ENCODE measurements around the gene SNAP47. TPM values are rescaled to one million over a fixed set of nuclear protein-coding genes. Genes with fewer than 3 reads are reported as not detected.

The SNAP47 gene
- total RNA-seq, 1 experiment from 2014 or later, result 123 TPM

GRCh38 chr1:227728059-227728891 is 7.0 kb upstream of the SNAP47 start:
- peak; percentile 99 for DNase-seq
- H3K4me3 ChIP-seq (ENCODE audit: insufficient read depth, low read depth, low read length), result peak overlapping the region; percentile 68
- no peaks in the 10 kb centered on the region for H3K27me3 ChIP-seq (ENCODE audit: control insufficient read depth, insufficient read depth, low read length)
- peaks cover 9% of the 10 kb centered on the region for H3K36me3 ChIP-seq (replicated peaks; ENCODE audit: control insufficient read depth, insufficient read depth, low read length)

- H3K27me3 ChIP-seq (ENCODE audit: control insufficient read depth, insufficient read depth, low read length), result no peaks in the 10 kb centered on the region
- no peak for DNase-seq
- H3K4me3 ChIP-seq (ENCODE audit: insufficient read depth, low read depth, low read length), result peak overlapping the region; percentile 68
- peaks cover 9% of the 10 kb centered on the region for H3K36me3 ChIP-seq (replicated peaks; ENCODE audit: control insufficient read depth, insufficient read depth, low read length)
Measured at GRCh38 chr1:227728892-227729143, 6.4 kb upstream of the SNAP47 start.

DNA sequence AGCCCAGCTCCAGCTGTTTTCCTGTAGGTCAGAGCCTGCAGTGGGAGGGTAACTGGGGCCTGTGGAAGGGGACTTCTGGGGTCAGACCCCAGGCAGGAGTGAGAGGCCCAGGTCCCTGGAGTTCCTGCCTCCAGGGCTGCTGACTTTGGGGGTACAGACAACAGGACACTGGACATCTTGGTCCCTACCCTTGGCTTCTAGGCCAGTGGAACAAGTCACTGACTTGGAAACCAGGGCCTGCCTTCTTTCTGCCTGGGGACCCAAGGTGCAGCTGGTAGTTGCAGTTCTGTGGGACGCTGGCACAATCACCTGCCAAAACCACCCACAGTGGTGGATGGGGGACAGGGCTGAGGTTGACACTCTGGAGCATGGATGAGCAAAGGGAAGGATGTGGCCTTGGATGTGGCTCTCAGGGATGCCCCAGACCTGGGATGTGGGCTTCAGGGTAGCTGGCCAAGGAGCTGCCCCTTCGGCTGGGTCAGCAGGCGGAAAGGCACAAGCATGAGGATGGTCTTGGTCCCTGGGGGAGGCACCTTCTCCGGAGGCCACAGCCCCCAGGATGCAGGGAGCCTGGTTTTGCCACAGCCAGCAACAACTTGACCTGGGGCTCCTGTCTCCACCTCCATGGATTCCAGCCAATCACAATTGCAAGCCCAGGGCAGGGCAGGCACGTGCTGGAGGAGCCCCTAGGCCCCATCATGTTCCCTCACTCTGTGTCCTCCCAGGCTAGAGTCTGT is 5.9 kb upstream of the SNAP47 start:
- no peaks in the 10 kb centered on the region for H3K27me3 ChIP-seq (ENCODE audit: control insufficient read depth, insufficient read depth, low read length)
- peak overlapping the region; percentile 68 for H3K4me3 ChIP-seq (ENCODE audit: insufficient read depth, low read depth, low read length)
- H3K36me3 ChIP-seq (replicated peaks; ENCODE audit: control insufficient read depth, insufficient read depth, low read length), result peaks cover 9% of the 10 kb centered on the region
- peak; percentile 75 for DNase-seq

DNA sequence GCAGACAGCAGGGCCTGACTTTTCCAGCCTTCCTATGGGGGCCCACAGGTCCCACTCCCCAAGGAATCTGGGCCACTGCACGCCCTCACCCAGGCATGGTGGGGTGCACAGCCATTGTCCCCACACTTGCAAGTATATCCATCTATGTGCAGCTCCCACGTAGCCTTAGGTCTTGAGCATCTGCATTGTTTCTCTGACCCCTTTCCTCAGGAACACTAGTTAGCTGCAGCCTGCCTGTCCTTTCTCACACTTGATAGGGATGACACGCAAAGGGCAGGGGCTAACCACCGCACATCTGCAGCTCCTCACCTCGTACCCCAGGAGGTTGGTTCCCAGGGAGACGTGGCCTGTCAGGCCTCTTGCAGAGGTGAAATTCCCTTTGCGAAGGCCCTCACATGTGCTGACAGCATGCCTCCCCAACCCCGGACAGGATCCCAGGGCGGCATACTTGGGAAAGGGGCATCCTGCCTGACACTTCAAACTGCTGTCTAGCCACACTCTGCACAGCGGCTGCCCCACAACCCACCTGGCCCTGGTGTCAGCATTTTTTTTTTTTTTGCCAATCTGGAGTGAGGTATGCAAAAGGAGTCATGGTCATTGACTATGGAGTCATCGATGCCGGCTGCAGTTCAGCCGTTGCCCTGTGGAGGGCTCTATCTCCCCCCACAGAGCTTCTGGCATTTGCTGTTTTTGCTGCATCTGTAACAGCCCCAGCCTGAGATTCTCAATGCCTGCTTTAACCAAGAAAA is 5.2 kb upstream of the SNAP47 start:
- H3K36me3 ChIP-seq (replicated peaks; ENCODE audit: control insufficient read depth, insufficient read depth, low read length), result peaks cover 9% of the 10 kb centered on the region
- no peak overlapping the region for H3K4me3 ChIP-seq (ENCODE audit: insufficient read depth, low read depth, low read length)
- no peaks in the 10 kb centered on the region for H3K27me3 ChIP-seq (ENCODE audit: control insufficient read depth, insufficient read depth, low read length)
- DNase-seq, result peak; percentile 92

- no peak overlapping the region for H3K4me3 ChIP-seq (ENCODE audit: insufficient read depth, low read depth, low read length)
- no peaks in the 10 kb centered on the region for H3K27me3 ChIP-seq (ENCODE audit: control insufficient read depth, insufficient read depth, low read length)
- DNase-seq, result peak; percentile 65
- peaks cover 9% of the 10 kb centered on the region for H3K36me3 ChIP-seq (replicated peaks; ENCODE audit: control insufficient read depth, insufficient read depth, low read length)
Measured at GRCh38 chr1:227730630-227731151, 4.5 kb upstream of the SNAP47 start.

- Histone ChIP-seq H3K4me3 (ENCODE audit: insufficient read depth, low read depth, low read length) (no peak overlapping the region), H3K27me3 (ENCODE audit: control insufficient read depth, insufficient read depth, low read length) (no peaks in the 10 kb centered on the region), H3K36me3 (replicated peaks; ENCODE audit: control insufficient read depth, insufficient read depth, low read length) (peaks cover 9% of the 10 kb centered on the region)
- DNase-seq, result peak; percentile 34
Measured at GRCh38 chr1:227731241-227731677, 4.0 kb upstream of the SNAP47 start.

DNA sequence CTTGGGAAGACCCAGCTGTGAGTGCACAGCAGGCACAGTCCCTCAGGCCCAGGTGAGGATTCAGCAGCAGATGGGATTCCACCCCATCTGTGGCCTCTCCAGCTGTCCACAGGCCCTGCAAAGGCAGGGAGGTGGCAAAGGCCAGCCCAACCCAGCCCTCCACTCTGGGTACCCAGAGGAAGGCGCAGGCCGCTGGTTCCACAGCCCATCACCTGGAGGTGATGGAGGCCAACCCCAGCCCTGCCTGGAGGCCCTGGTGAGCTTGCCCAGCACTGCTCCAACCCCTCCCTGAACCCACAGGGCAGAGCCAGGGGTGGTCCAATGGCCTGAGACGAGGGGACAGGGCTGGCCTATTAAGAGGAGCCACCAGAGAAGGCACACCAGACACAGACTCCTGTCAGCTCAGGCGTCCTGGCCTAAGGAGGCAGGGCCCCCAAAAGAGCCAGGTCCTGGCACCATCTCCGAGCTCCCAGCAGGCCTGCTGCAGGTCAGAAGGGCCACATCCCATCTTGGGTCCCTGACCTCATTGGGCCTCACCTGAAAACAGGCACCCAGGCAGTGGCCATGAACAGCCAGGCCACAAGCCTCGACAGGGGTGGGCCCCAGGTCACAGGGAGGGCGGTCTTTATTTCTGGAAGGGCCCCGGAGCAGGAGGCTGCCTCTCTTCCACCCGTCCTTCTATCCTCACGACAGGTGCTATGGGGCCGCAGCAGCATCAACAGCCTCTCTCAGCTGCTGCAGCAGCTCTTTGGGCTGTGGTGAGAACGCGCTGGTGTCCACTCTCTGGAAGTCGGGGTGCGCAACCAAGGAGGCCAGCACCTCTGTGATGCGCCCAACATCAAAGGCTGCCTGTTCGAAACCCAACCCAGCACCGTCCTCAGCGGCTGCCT is 3.3 kb upstream of the SNAP47 start:
- Histone ChIP-seq H3K4me3 (ENCODE audit: insufficient read depth, low read depth, low read length) (no peak overlapping the region), H3K27me3 (ENCODE audit: control insufficient read depth, insufficient read depth, low read length) (no peaks in the 10 kb centered on the region), H3K36me3 (replicated peaks; ENCODE audit: control insufficient read depth, insufficient read depth, low read length) (peaks cover 9% of the 10 kb centered on the region)
- DNase-seq, result peak; percentile 17

DNA sequence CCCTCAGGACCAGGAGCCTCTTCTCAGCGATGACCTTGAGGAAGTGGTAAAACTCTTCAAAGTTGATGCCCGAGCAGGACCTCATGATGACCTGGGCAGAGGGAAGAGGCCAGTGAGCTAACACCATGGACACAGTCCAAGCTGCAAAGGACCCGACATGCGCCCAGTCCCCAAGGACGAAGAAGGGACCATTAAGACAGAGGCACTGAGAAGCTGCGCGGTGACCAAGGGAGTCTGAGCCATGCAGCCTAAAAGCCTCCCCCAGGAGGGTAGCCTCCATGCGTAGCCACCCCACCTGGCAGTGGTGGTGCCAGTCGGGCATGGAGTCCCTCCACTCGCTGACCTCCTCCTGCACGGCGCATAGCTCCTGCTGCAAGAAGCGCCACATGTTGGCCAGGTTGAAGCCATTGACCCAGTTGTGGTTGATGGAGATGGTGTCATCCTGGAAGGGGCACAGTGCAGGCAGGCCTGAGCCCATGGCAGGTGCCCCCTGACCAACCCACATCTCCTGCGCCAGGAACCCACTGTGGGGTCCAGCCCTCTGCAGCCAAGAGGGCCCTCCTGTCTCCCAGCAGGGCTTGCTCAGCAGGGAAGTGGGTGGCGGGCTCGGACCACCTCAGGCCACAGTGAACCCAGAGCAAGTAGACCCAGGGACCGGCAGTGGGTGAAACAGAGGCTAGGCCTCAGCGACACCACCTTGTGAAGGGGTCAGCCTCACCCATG is 2.5 kb upstream of the SNAP47 start:
- DNase-seq, result peak; percentile 23
- H3K27me3 ChIP-seq (ENCODE audit: control insufficient read depth, insufficient read depth, low read length), result no peaks in the 10 kb centered on the region
- no peak overlapping the region for H3K4me3 ChIP-seq (ENCODE audit: insufficient read depth, low read depth, low read length)
- H3K36me3 ChIP-seq (replicated peaks; ENCODE audit: control insufficient read depth, insufficient read depth, low read length), result peaks cover 9% of the 10 kb centered on the region

DNA sequence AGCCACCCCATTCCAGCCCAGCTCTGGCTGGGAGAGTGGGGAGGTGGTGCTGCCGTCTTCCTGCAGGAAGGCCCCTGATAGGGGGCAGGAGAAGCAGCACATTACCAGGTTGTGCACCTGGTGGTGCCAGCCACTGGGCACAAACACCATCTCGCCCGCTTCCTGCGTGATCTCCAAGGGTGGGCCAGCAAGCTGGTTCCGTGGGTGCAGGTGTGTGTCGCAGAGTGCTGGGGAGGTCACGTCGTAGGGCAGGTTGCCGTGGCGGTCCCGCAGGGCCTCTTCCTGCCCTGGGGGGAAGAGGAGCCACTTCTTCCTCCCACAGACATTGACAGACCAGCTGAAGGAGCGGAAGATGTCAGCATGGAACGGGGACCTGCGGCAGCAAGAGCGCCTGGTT is 1.9 kb upstream of the SNAP47 start:
- Histone ChIP-seq H3K36me3 (replicated peaks; ENCODE audit: control insufficient read depth, insufficient read depth, low read length) (peaks cover 9% of the 10 kb centered on the region), H3K4me3 (ENCODE audit: insufficient read depth, low read depth, low read length) (no peak overlapping the region), H3K27me3 (ENCODE audit: control insufficient read depth, insufficient read depth, low read length) (no peaks in the 10 kb centered on the region)
- DNase-seq, result peak; percentile 32

GRCh38 chr1:227733751-227734545 is 1.3 kb upstream of the SNAP47 start:
- DNase-seq, result peak; percentile 47
- no peaks in the 10 kb centered on the region for H3K27me3 ChIP-seq (ENCODE audit: control insufficient read depth, insufficient read depth, low read length)
- peaks cover 9% of the 10 kb centered on the region for H3K36me3 ChIP-seq (replicated peaks; ENCODE audit: control insufficient read depth, insufficient read depth, low read length)
- H3K4me3 ChIP-seq (ENCODE audit: insufficient read depth, low read depth, low read length), result peak overlapping the region; percentile 92

DNA sequence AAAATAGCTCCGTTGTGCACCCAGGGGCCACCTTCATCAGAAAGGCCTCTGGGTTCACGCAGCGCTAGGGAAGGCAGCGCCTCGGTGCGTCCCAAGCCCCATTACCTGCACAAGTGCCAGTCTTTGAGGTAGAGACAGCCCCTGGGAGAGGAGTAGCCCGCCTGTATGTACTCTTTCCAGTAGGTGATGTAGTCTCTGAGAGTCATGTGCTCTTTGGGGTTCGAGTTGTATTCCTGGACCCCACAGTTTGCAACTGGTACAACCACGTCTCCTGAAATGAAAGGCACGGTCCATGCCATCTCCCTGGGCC is 734 bp upstream of the SNAP47 start:
- H3K27me3 ChIP-seq (ENCODE audit: control insufficient read depth, insufficient read depth, low read length), result no peaks in the 10 kb centered on the region
- no peak for DNase-seq

GRCh38 chr1:227735539-227736285 is 477 bp downstream of the SNAP47 start:
- H3K36me3 ChIP-seq (replicated peaks; ENCODE audit: control insufficient read depth, insufficient read depth, low read length), result peaks cover 9% of the 10 kb centered on the region
- DNase-seq, result peak; percentile 52
- H3K27me3 ChIP-seq (ENCODE audit: control insufficient read depth, insufficient read depth, low read length), result no peaks in the 10 kb centered on the region

More for the DNA sequence above, 734 bp upstream of the SNAP47 start:
- Histone ChIP-seq H3K36me3 (replicated peaks; ENCODE audit: control insufficient read depth, insufficient read depth, low read length) (peaks cover 9% of the 10 kb centered on the region), H3K4me3 (ENCODE audit: insufficient read depth, low read depth, low read length) (peak overlapping the region; percentile 92)

More at GRCh38 chr1:227735539-227736285, 477 bp downstream of the SNAP47 start:
- peak overlapping the region; percentile 92 for H3K4me3 ChIP-seq (ENCODE audit: insufficient read depth, low read depth, low read length)
